SK-N-MC (cell line): ENCODE measurements around the gene NQO2.

ENCODE experiments used
- EZH2 ChIP-seq: fragments of 200-600 bp; sonication (generic); IDR thresholded peaks from one replicate; pipeline ENCODE4 v1.6.1; 2017; ENCODE audit warnings: antibody characterized with exemption
- FOXP2 ChIP-seq: optimal IDR thresholded peaks from 2 replicates; pipeline ENCODE3; 2011; ENCODE audit warnings: mild to moderate bottlenecking, moderate library complexity; ENCODE audit not compliant: insufficient read depth; ENCODE audit errors: extremely low read length, control extremely low read depth
- POLR2AphosphoS5 ChIP-seq: IDR thresholded peaks from 2 replicates; pipeline ENCODE4 v1.6.1; 2012; ENCODE audit warnings: mild to moderate bottlenecking, low read depth, low read length, borderline replicate concordance

GRCh38 chr6:2980465-2980855 lies 19.2 kb upstream of the NQO2 start:
- TF ChIP-seq EZH2, result no peak
- no peak for TF ChIP-seq POLR2AphosphoS5
- no peak for TF ChIP-seq FOXP2
